HepG2 (cell line): ENCODE results near the gene POLR3K. TPM values are rescaled to one million over a fixed set of nuclear protein-coding genes. Genes with fewer than 3 reads are reported as not detected.

ENCODE experiments used
- ARHGAP35 ChIP-seq: sonication (generic); formaldehyde crosslinking; IDR thresholded peaks from 2 replicates; pipeline ENCODE4 v1.9.0; 2022; ENCODE audit warnings: mild to moderate bottlenecking, inconsistent platforms, moderate library complexity, missing genetic modification reagents, borderline replicate concordance
- CHCHD3 ChIP-seq: sonication (generic); formaldehyde crosslinking; IDR thresholded peaks from 2 replicates; pipeline ENCODE4 v1.8.0; 2022; ENCODE audit warnings: mild to moderate bottlenecking, missing genetic modification reagents, moderate library complexity
- DRAP1 ChIP-seq: IDR thresholded peaks from 2 replicates; pipeline ENCODE4 v1.6.1; 2016; ENCODE audit warnings: missing genetic modification reagents, missing compliant biosample characterization
- FOSL1 ChIP-seq: sonication (generic); formaldehyde crosslinking; IDR thresholded peaks from 2 replicates; pipeline ENCODE4 v1.9.0; 2021; ENCODE audit warnings: missing genetic modification reagents, borderline replicate concordance
- HMGA1 ChIP-seq: sonication (generic); formaldehyde crosslinking; conservative IDR thresholded peaks from 2 replicates; pipeline ENCODE4 v1.4.0; 2020; ENCODE audit warnings: missing genetic modification reagents
- POLR2G ChIP-seq: fragments of 200-400 bp; formaldehyde crosslinking; IDR thresholded peaks from 2 replicates; pipeline ENCODE4 v1.6.1; 2018; ENCODE audit warnings: mild to moderate bottlenecking, low read depth, low read length, moderate library complexity
- SKI ChIP-seq: fragments of 450-650 bp; IDR thresholded peaks from one replicate; pipeline ENCODE4 v1.6.1; 2018; ENCODE audit warnings: mild to moderate bottlenecking; ENCODE audit not compliant: partially characterized antibody
- ZNF205 ChIP-seq: IDR thresholded peaks from 2 replicates; pipeline ENCODE4 v1.6.1; 2018; ENCODE audit warnings: missing biosample characterization, missing genetic modification reagents
- ZNF282 ChIP-seq: fragments of 450-650 bp; IDR thresholded peaks from 2 replicates; pipeline ENCODE4 v1.6.1; 2018; ENCODE audit not compliant: partially characterized antibody
- ZNF30 ChIP-seq: sonication (generic); formaldehyde crosslinking; IDR thresholded peaks from 2 replicates; pipeline ENCODE4 v1.5.0; 2020; ENCODE audit warnings: mild to moderate bottlenecking, missing genetic modification reagents
- ZNF432 ChIP-seq: sonication (generic); formaldehyde crosslinking; IDR thresholded peaks from 2 replicates; pipeline ENCODE4 v1.5.0; 2020; ENCODE audit warnings: missing genetic modification reagents, mild to moderate bottlenecking, borderline replicate concordance
- ZNF576 ChIP-seq: sonication (generic); formaldehyde crosslinking; IDR thresholded peaks from 2 replicates; pipeline ENCODE4 v1.4.0; 2020; ENCODE audit warnings: mild to moderate bottlenecking, missing genetic modification reagents
- ZNF737 ChIP-seq: sonication (generic); formaldehyde crosslinking; IDR thresholded peaks from 2 replicates; pipeline ENCODE4 v1.5.0; 2020; ENCODE audit warnings: missing genetic modification reagents, mild to moderate bottlenecking, borderline replicate concordance
- ZNF747 ChIP-seq: sonication (generic); formaldehyde crosslinking; IDR thresholded peaks from 2 replicates; pipeline ENCODE4 v1.8.1; 2023; ENCODE audit warnings: missing genetic modification reagents, mild to moderate bottlenecking, borderline replicate concordance
- polyA plus RNA-seq, 8 experiments: library from polyadenylated mRNA; depleted of rRNA in 3 of 8; stranded (reverse) in 7 of 8; unstranded in 1 of 8; fragments of >200 nt; fragmentation: Illumina TruSeq in 4 of 8; extraction: Trizol in 4 of 8; gene quantifications; 2 replicates each; pipeline versions ENCODE4 v1.2.1 to v1.2.3, GENCODE V29; 2011 to 2016; ENCODE audit warnings: low read depth in 4 of 8, missing spikeins in 1 of 8, mixed read lengths in 1 of 8; ENCODE audit not compliant: insufficient read depth in 1 of 8
- total RNA-seq, 5 experiments: library from RNA; depleted of rRNA; stranded (reverse); fragments of >200 nt; fragmentation: Illumina TruSeq; extraction: Trizol; gene quantifications; 2 replicates each; pipeline ENCODE4 v1.2.3, GENCODE V29; 2016; ENCODE audit warnings: low read depth in 1 of 5
- TF ChIP-seq, protein P1 (sequence below): sonication (generic); formaldehyde crosslinking; IDR thresholded peaks from 2 replicates; pipeline ENCODE4 v1.5.0; 2020; ENCODE audit warnings: mild to moderate bottlenecking, missing genetic modification reagents, borderline replicate concordance
- TF ChIP-seq, protein P2 (sequence below): IDR thresholded peaks from 2 replicates; pipeline ENCODE4 v1.6.1; 2012; ENCODE audit warnings: low read length, improper control_type of control experiment
- TF ChIP-seq, protein P3 (sequence below), 2 experiments: fragments of 450-650 bp in 1 of 2; sonication (generic) in 1 of 2; formaldehyde crosslinking; IDR thresholded peaks; 2 replicates each; pipeline versions ENCODE4 v1.5.0 to v1.8.0; 2020 to 2022; ENCODE audit warnings: mild to moderate bottlenecking in 1 of 2, missing genetic modification reagents in 1 of 2

The POLR3K gene
- total and polyA plus RNA-seq, 2 of the 13 experiments (the other 11 are each of a cell fraction or from before 2014, with no cell fraction given) = 14.8 to 18.8 TPM

- TF ChIP-seq, protein P1, sequence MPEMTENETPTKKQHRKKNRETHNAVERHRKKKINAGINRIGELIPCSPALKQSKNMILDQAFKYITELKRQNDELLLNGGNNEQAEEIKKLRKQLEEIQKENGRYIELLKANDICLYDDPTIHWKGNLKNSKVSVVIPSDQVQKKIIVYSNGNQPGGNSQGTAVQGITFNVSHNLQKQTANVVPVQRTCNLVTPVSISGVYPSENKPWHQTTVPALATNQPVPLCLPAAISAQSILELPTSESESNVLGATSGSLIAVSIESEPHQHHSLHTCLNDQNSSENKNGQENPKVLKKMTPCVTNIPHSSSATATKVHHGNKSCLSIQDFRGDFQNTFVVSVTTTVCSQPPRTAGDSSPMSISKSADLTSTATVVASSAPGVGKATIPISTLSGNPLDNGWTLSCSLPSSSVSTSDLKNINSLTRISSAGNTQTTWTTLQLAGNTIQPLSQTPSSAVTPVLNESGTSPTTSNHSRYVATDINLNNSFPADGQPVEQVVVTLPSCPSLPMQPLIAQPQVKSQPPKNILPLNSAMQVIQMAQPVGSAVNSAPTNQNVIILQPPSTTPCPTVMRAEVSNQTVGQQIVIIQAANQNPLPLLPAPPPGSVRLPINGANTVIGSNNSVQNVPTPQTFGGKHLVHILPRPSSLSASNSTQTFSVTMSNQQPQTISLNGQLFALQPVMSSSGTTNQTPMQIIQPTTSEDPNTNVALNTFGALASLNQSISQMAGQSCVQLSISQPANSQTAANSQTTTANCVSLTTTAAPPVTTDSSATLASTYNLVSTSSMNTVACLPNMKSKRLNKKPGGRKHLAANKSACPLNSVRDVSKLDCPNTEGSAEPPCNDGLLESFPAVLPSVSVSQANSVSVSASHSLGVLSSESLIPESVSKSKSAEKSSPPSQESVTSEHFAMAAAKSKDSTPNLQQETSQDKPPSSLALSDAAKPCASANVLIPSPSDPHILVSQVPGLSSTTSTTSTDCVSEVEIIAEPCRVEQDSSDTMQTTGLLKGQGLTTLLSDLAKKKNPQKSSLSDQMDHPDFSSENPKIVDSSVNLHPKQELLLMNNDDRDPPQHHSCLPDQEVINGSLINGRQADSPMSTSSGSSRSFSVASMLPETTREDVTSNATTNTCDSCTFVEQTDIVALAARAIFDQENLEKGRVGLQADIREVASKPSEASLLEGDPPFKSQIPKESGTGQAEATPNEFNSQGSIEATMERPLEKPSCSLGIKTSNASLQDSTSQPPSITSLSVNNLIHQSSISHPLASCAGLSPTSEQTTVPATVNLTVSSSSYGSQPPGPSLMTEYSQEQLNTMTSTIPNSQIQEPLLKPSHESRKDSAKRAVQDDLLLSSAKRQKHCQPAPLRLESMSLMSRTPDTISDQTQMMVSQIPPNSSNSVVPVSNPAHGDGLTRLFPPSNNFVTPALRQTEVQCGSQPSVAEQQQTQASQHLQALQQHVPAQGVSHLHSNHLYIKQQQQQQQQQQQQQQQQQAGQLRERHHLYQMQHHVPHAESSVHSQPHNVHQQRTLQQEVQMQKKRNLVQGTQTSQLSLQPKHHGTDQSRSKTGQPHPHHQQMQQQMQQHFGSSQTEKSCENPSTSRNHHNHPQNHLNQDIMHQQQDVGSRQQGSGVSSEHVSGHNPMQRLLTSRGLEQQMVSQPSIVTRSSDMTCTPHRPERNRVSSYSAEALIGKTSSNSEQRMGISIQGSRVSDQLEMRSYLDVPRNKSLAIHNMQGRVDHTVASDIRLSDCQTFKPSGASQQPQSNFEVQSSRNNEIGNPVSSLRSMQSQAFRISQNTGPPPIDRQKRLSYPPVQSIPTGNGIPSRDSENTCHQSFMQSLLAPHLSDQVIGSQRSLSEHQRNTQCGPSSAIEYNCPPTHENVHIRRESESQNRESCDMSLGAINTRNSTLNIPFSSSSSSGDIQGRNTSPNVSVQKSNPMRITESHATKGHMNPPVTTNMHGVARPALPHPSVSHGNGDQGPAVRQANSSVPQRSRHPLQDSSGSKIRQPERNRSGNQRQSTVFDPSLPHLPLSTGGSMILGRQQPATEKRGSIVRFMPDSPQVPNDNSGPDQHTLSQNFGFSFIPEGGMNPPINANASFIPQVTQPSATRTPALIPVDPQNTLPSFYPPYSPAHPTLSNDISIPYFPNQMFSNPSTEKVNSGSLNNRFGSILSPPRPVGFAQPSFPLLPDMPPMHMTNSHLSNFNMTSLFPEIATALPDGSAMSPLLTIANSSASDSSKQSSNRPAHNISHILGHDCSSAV (CRISPR knock-in tag) = no peak
- TF ChIP-seq ZNF432 (CRISPR knock-in tag) (no peak), ZNF205 (CRISPR knock-in tag) (no peak), ZNF737 (CRISPR knock-in tag) (no peak), ZNF576 (no peak), CHCHD3 (CRISPR knock-in tag) (no peak), ZNF747 (no peak), DRAP1 (CRISPR knock-in tag) (no peak), SKI (no peak), POLR2G (no peak), ARHGAP35 (no peak), ZNF282 (no peak), FOSL1 (no peak), ZNF30 (no peak), HMGA1 (CRISPR knock-in tag) (no peak)
- TF ChIP-seq, protein P2, sequence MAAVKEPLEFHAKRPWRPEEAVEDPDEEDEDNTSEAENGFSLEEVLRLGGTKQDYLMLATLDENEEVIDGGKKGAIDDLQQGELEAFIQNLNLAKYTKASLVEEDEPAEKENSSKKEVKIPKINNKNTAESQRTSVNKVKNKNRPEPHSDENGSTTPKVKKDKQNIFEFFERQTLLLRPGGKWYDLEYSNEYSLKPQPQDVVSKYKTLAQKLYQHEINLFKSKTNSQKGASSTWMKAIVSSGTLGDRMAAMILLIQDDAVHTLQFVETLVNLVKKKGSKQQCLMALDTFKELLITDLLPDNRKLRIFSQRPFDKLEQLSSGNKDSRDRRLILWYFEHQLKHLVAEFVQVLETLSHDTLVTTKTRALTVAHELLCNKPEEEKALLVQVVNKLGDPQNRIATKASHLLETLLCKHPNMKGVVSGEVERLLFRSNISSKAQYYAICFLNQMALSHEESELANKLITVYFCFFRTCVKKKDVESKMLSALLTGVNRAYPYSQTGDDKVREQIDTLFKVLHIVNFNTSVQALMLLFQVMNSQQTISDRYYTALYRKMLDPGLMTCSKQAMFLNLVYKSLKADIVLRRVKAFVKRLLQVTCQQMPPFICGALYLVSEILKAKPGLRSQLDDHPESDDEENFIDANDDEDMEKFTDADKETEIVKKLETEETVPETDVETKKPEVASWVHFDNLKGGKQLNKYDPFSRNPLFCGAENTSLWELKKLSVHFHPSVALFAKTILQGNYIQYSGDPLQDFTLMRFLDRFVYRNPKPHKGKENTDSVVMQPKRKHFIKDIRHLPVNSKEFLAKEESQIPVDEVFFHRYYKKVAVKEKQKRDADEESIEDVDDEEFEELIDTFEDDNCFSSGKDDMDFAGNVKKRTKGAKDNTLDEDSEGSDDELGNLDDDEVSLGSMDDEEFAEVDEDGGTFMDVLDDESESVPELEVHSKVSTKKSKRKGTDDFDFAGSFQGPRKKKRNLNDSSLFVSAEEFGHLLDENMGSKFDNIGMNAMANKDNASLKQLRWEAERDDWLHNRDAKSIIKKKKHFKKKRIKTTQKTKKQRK = no peak
- TF ChIP-seq, protein P3, sequence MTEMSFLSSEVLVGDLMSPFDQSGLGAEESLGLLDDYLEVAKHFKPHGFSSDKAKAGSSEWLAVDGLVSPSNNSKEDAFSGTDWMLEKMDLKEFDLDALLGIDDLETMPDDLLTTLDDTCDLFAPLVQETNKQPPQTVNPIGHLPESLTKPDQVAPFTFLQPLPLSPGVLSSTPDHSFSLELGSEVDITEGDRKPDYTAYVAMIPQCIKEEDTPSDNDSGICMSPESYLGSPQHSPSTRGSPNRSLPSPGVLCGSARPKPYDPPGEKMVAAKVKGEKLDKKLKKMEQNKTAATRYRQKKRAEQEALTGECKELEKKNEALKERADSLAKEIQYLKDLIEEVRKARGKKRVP (CRISPR knock-in tag; IDR thresholded peaks at IDR 0.05) = no peak
Measured at GRCh38 chr16:45454-45853, 8.0 kb downstream of the POLR3K start (continued).
